ENCODE data around the gene BNC2.

Gene BNC2

GRCh38 chr9:16732546-16732945, 137.9 kb downstream of the BNC2 start:
- DNase-seq (ENCODE audit: low read depth in 2 of 2), result no peak
- no peak overlapping the region for H3K4me3 ChIP-seq (replicated peaks in 1 of 2; ENCODE audit: low read depth in 2 of 2, low read length in 2 of 2)
- no peak for TF ChIP-seq CTCF (IDR thresholded peaks at IDR 0.05; ENCODE audit: low read depth, low read length)

GRCh38 chr9:16730162-16730561, 140.3 kb downstream of the BNC2 start:
- TF ChIP-seq CTCF (IDR thresholded peaks at IDR 0.05; ENCODE audit: low read depth, low read length), result no peak

GRCh38 chr9:16729651-16730050, 140.8 kb downstream of the BNC2 start:
- no peak for DNase-seq (ENCODE audit: low read depth in 2 of 2)
- TF ChIP-seq CTCF (IDR thresholded peaks at IDR 0.05; ENCODE audit: low read depth, low read length), result no peak
- H3K4me3 ChIP-seq (replicated peaks in 1 of 2; ENCODE audit: low read depth in 2 of 2, low read length in 2 of 2), result no peak overlapping the region

More at GRCh38 chr9:16730162-16730561, 140.3 kb downstream of the BNC2 start:
- no peak overlapping the region for H3K4me3 ChIP-seq (replicated peaks in 1 of 2; ENCODE audit: low read depth in 2 of 2, low read length in 2 of 2)
- DNase-seq (ENCODE audit: low read depth in 2 of 2), result no peak

- no peak for TF ChIP-seq CTCF (IDR thresholded peaks at IDR 0.05; ENCODE audit: low read depth, low read length)
- DNase-seq (ENCODE audit: low read depth in 2 of 2), result peak in 1 of 2 donors; percentile 33
- H3K4me3 ChIP-seq (replicated peaks in 1 of 2; ENCODE audit: low read depth in 2 of 2, low read length in 2 of 2), result peak overlapping the region; percentile 60 to 75
These were observed 142.3 kb downstream of the BNC2 start for GRCh38 chr9:16728137-16728508.

- peak; percentile 51 to 52 for DNase-seq (ENCODE audit: low read depth in 2 of 2)
- no peak for TF ChIP-seq CTCF (IDR thresholded peaks at IDR 0.05; ENCODE audit: low read depth, low read length)
- H3K4me3 ChIP-seq (replicated peaks in 1 of 2; ENCODE audit: low read depth in 2 of 2, low read length in 2 of 2), result peak overlapping the region; percentile 60 to 75
These were observed 142.9 kb downstream of the BNC2 start for GRCh38 chr9:16727452-16728136.

GRCh38 chr9:16726718-16727451, 143.6 kb downstream of the BNC2 start:
- peak overlapping the region; percentile 60 to 75 for H3K4me3 ChIP-seq (replicated peaks in 1 of 2; ENCODE audit: low read depth in 2 of 2, low read length in 2 of 2)
- DNase-seq (ENCODE audit: low read depth in 2 of 2), result peak; percentile 94
- no peak for TF ChIP-seq CTCF (IDR thresholded peaks at IDR 0.05; ENCODE audit: low read depth, low read length)
